AG04449 (cell line): Measurements from ENCODE around the gene TMEM9B.

Source experiments
- CTCF ChIA-PET: fragments of 350-600 bp; formaldehyde crosslinking; extraction: SDS; loops from one replicate; lab custom pipeline; 2021; ENCODE audit warnings: antibody characterized with exemption; lab: Yijun Ruan, JAX
- POLR2A ChIA-PET: fragments of 400-600, 350-600 bp; formaldehyde crosslinking; extraction: SDS; loops from one replicate; lab custom pipeline; 2020; ENCODE audit warnings: antibody characterized with exemption, inconsistent platforms; lab: Yijun Ruan, JAX
- DNase-seq: peaks from one replicate; pipeline ENCODE4 v3.0.0-alpha.2; 2010; ENCODE audit warnings: low read depth, low spot score
- H3K4me3 ChIP-seq: 2 replicates; pipeline ENCODE4 v1.5.1; 2011; ENCODE audit warnings: low read depth, mild to moderate bottlenecking, control low read depth, low read length
- TF ChIP-seq, protein P1 (sequence below): IDR thresholded peaks from one replicate; pipeline ENCODE4 v1.5.1; 2011; ENCODE audit warnings: mild to moderate bottlenecking, moderate library complexity, low read length, control low read depth, inconsistent platforms; ENCODE audit not compliant: insufficient read depth; ENCODE audit errors: missing control alignments

Gene TMEM9B

DNA sequence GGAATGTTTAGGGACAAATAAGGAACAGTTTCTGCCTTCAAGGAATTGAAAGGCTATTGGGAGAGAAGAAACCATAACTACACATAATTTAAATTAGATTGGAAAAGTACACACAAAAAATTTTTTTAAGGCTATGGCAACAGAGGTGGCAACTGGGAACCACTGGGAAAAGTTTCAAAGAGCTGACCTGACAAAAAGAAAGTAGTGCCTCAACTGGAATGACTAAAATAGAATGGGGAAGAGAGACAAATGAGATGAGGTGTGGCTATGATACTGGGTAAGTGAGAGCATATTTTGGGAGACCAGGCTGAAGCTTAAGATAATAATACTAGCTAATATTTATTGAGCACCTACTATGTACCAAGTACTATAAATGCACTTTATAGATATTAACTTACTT, 56.1 kb downstream of the TMEM9B start:
- ChIA-PET CTCF (interaction anchor here (0.9 to 1.6 kb wide), 2 partner anchors 51 to 52 kb away, joined by 4 read pairs; no protein-coding TSS in a partner anchor), POLR2A (interaction anchor here (1.9 kb wide), 1 partner anchor 37 kb away, joined by 5 read pairs; no protein-coding TSS in a partner anchor)
- TF ChIP-seq, protein P1, sequence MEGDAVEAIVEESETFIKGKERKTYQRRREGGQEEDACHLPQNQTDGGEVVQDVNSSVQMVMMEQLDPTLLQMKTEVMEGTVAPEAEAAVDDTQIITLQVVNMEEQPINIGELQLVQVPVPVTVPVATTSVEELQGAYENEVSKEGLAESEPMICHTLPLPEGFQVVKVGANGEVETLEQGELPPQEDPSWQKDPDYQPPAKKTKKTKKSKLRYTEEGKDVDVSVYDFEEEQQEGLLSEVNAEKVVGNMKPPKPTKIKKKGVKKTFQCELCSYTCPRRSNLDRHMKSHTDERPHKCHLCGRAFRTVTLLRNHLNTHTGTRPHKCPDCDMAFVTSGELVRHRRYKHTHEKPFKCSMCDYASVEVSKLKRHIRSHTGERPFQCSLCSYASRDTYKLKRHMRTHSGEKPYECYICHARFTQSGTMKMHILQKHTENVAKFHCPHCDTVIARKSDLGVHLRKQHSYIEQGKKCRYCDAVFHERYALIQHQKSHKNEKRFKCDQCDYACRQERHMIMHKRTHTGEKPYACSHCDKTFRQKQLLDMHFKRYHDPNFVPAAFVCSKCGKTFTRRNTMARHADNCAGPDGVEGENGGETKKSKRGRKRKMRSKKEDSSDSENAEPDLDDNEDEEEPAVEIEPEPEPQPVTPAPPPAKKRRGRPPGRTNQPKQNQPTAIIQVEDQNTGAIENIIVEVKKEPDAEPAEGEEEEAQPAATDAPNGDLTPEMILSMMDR: no peak
- no peak for DNase-seq
- no peak overlapping the region for H3K4me3 ChIP-seq

DNA sequence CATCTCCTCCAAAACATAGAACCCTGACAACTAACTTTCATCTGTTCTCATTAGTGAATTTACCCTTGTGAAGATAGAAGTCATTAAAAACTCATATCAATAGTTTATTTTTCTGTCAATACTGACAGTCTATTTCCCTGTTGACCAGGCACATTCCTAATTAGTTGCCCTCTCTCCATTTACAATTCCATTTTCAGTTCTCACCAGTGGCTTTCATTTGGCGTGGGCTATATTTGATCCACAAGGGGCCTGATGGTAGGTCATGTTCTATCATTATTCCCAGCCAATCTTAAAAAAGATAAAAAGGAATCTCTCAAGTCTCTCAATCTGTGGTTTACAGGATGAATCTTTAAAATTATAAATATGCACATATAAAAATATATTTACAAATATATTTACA, 57.1 kb downstream of the TMEM9B start:
- H3K4me3 ChIP-seq: no peak overlapping the region
- ChIA-PET CTCF (interaction anchor here (1.6 kb wide), 1 partner anchor 52 kb away, joined by 4 read pairs; no protein-coding TSS in a partner anchor), POLR2A (interaction anchor here (1.0 to 1.9 kb wide), 3 partner anchors 36 to 58 kb away, joined by 4 to 5 read pairs (median 4); no protein-coding TSS in a partner anchor)
- DNase-seq: no peak
- TF ChIP-seq, protein P1: no peak

DNA sequence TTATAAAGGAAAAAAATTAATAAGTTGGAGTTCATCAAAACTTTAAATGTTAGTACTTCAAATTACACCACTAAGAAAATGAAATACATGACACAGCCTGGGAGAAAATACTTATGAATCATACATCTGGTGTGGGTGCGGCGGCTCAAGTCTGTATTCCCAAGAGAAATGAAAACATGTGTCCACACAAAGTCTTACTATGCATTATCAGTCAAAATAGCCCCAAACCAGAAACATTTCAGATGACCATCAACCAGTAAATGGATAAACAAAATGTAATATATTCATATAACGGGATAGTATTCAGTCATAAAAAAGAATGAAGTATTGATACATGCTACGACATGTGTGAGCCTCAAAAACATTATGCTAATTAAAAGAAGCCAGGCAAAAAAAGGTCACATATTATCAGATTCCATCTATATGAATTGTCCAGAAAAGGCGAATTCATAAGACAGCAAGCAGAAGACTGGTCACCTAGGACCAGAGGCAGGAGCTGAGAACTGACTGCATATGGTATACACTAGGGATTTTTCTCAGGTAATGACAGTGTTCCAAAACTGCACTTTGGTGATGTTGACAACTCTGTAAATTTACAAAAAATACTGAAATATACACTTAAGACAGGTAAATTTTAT, 58.6 kb downstream of the TMEM9B start:
- no peak overlapping the region for H3K4me3 ChIP-seq
- DNase-seq: no peak
- TF ChIP-seq, protein P1: no peak
- ChIA-PET POLR2A (interaction anchor here (1.0 kb wide), 1 partner anchor 35 kb away, joined by 3 read pairs; no protein-coding TSS in a partner anchor), CTCF (interaction anchor here (1.0 to 1.4 kb wide), 2 partner anchors 35 to 232 kb away, joined by 3 to 4 read pairs; no protein-coding TSS in a partner anchor)

DNA sequence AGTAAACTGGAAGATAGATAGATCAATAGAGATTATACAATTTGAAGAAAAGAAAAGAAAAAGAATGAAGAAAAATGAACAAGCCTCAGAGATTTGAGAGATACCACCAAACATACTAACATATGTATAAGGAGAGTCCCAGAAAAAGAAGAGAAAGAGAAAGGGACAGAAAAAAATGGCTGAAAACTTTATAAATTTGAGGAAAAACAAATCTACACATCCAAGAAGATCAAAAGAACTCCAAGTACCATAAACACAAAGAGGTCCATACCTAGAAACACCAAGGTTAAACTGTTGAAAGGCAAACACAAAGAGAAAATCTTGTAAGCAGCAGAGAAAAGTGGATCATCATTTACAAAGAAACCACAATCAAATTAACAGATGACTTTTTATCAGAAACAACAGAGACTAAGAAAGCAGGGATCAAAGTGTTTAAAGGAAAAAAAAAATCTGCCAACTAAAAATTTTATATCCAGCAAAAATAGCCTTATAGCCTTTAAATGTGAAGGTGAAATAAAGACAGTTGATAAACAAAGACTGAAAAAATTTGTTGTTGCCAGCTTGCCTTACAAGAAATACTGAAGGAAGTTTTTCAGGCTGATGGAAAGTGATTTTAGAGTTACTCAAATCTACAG, 65.0 kb downstream of the TMEM9B start:
- ChIA-PET POLR2A (no interaction called here), CTCF (no interaction called here)
- DNase-seq: no peak
- TF ChIP-seq, protein P1: no peak
- no peak overlapping the region for H3K4me3 ChIP-seq
